ENCODE data around the gene TMEM178B.
"Not testable (repeated sequence)": the region's sequence is repeated elsewhere in the genome, so short reads cannot be mapped to it uniquely, and the experiment has no call there.

The TMEM178B gene

GRCh38 chr7:141073641-141074161 is at the start of gene TMEM178B:
TMEM178B (plus strand) TSS chr7:141074064.
- no peak for DNase-seq (ENCODE audit: low read depth, low spot score)
- no peak within 1 kb of the TSS for H3K27ac ChIP-seq

GRCh38 chr7:141024668-141025067 is 49.2 kb upstream of the TMEM178B start:
- H3K27ac ChIP-seq: no peak overlapping the region
- no peak for DNase-seq (ENCODE audit: low read depth, low spot score)

GRCh38 chr7:141027043-141027442 is 46.8 kb upstream of the TMEM178B start:
- no peak overlapping the region for H3K27ac ChIP-seq
- no peak for DNase-seq (ENCODE audit: low read depth, low spot score)

- no peak overlapping the region for H3K27ac ChIP-seq
- no peak for DNase-seq (ENCODE audit: low read depth, low spot score)
These were observed 45.1 kb upstream of the TMEM178B start for GRCh38 chr7:141028767-141029166.

GRCh38 chr7:141032539-141033323 is 41.1 kb upstream of the TMEM178B start:
- H3K27ac ChIP-seq; DNase-seq (ENCODE audit: low read depth, low spot score): not testable (repeated sequence)

GRCh38 chr7:141038100-141038499 is 35.8 kb upstream of the TMEM178B start:
- not testable (repeated sequence) for H3K27ac ChIP-seq; DNase-seq (ENCODE audit: low read depth, low spot score)

GRCh38 chr7:141039376-141039775 is 34.5 kb upstream of the TMEM178B start:
- no peak overlapping the region for H3K27ac ChIP-seq
- DNase-seq (ENCODE audit: low read depth, low spot score): no peak

- DNase-seq (ENCODE audit: low read depth, low spot score): peak; percentile 24
- H3K27ac ChIP-seq: no peak overlapping the region
These were observed 31.4 kb upstream of the TMEM178B start for GRCh38 chr7:141042222-141043193.

- no peak overlapping the region for H3K27ac ChIP-seq
- no peak for DNase-seq (ENCODE audit: low read depth, low spot score)
These were observed 30.2 kb upstream of the TMEM178B start for GRCh38 chr7:141043616-141044015.

GRCh38 chr7:141045126-141045841 is 28.6 kb upstream of the TMEM178B start:
- H3K27ac ChIP-seq: no peak overlapping the region
- DNase-seq (ENCODE audit: low read depth, low spot score): no peak

- H3K27ac ChIP-seq: no peak overlapping the region
- DNase-seq (ENCODE audit: low read depth, low spot score): no peak
These were observed 27.8 kb upstream of the TMEM178B start for GRCh38 chr7:141045842-141046620.

GRCh38 chr7:141053626-141054025 is 20.2 kb upstream of the TMEM178B start:
- no peak overlapping the region for H3K27ac ChIP-seq
- DNase-seq (ENCODE audit: low read depth, low spot score): no peak

- no peak for DNase-seq (ENCODE audit: low read depth, low spot score)
- H3K27ac ChIP-seq: no peak overlapping the region
These were observed 18.7 kb upstream of the TMEM178B start for GRCh38 chr7:141055146-141055545.

GRCh38 chr7:141057788-141058187 is 16.1 kb upstream of the TMEM178B start:
- H3K27ac ChIP-seq: no peak overlapping the region
- no peak for DNase-seq (ENCODE audit: low read depth, low spot score)

- DNase-seq (ENCODE audit: low read depth, low spot score): not testable (repeated sequence)
These were observed 6.0 kb upstream of the TMEM178B start for GRCh38 chr7:141067856-141068255.

GRCh38 chr7:141071260-141071854 is 2.5 kb upstream of the TMEM178B start:
- H3K27ac ChIP-seq: no peak overlapping the region
- DNase-seq (ENCODE audit: low read depth, low spot score): no peak

More at GRCh38 chr7:141067856-141068255, 6.0 kb upstream of the TMEM178B start:
- H3K27ac ChIP-seq: not testable (repeated sequence)

- no peak for DNase-seq (ENCODE audit: low read depth, low spot score)
- no peak overlapping the region for H3K27ac ChIP-seq
These were observed 1.9 kb upstream of the TMEM178B start for GRCh38 chr7:141071855-141072547.

- no peak for DNase-seq (ENCODE audit: low read depth, low spot score)
These were observed 1.2 kb upstream of the TMEM178B start for GRCh38 chr7:141072548-141073172.

More at GRCh38 chr7:141072548-141073172, 1.2 kb upstream of the TMEM178B start:
- no peak overlapping the region for H3K27ac ChIP-seq

Data from epithelial cell of prostate (primary cell).